Bronchial epithelial cell (primary cell): ENCODE measurements around the gene SLC25A22. TPM values are rescaled to one million over a fixed set of nuclear protein-coding genes. Genes with fewer than 3 reads are reported as not detected.

Source experiments
- DNase-seq: peaks from one replicate; pipeline ENCODE4 v3.0.0-alpha.2; 2010; ENCODE audit warnings: low read depth
- FAIRE-seq: peaks from 2 replicates; lab custom pipeline; 2011; peaks lifted over from hg19 to GRCh38; lab: Jason Lieb, UNC
- H3K27me3 ChIP-seq: 2 replicates; pipeline ENCODE4 v1.5.1; 2011; ENCODE audit warnings: low read length; ENCODE audit not compliant: control insufficient read depth, insufficient read depth
- H3K36me3 ChIP-seq: 2 replicates; pipeline ENCODE4 v1.5.1; 2011; ENCODE audit warnings: low read length; ENCODE audit not compliant: control insufficient read depth, insufficient read depth
- H3K4me3 ChIP-seq: 2 replicates; pipeline ENCODE4 v1.5.1; 2011; ENCODE audit warnings: mild to moderate bottlenecking, low read depth, low read length, control low read depth
- CTCF ChIP-seq: IDR thresholded peaks from 2 replicates; pipeline ENCODE4 v1.5.1; 2011; ENCODE audit warnings: mild to moderate bottlenecking, moderate library complexity, low read length, control low read depth, inconsistent platforms; ENCODE audit not compliant: insufficient read depth, severe bottlenecking
- total RNA-seq: library from RNA; depleted of rRNA; stranded (reverse); fragments of >200 nt; gene quantifications from 2 replicates; pipeline ENCODE4 v1.2.1, GENCODE V29; 2014

The SLC25A22 gene
- total RNA-seq, 1 donor from 2014 or later: 5.3 TPM

GRCh38 chr11:772429-773390 lies 25.4 kb downstream of the SLC25A22 start:
- TF ChIP-seq CTCF: no peak
- DNase-seq: no peak
- H3K4me3 ChIP-seq: no peak overlapping the region
- H3K27me3 ChIP-seq: no peaks in the 10 kb centered on the region
- no peak for FAIRE-seq
- peaks cover 44% of the 10 kb centered on the region for H3K36me3 ChIP-seq

DNA sequence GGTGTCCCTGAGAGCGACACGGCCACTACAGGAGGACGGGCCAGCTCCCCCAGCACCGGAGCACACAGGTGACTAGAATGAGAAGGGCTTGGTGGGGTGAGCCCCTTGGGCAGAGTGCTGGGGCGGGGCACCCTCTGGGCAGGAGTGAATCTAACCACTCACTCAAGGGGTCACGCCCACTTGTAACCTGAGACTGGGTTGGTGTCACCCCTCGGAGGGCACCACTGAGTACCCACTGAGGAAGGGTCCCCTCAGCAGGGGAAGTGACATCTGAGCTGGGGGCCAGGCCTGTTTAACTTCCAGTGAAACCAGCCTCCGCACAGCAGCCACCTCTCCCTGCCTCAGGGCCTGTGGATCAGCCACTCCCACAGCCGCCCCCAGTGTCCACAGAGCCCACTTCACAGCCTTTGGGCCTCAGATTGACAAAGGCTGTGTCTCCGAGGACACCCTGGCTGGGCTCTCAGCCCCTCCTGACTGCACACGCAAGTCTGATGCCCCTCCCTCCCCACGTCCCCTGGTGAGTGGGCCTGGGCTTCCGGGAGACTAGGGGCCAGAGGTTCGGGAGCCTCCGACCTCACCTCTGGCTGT lies 26.4 kb downstream of the SLC25A22 start:
- no peak for TF ChIP-seq CTCF
- DNase-seq (no peak), FAIRE-seq (no peak)
- Histone ChIP-seq H3K27me3 (no peaks in the 10 kb centered on the region), H3K4me3 (no peak overlapping the region), H3K36me3 (peaks cover 50% of the 10 kb centered on the region)

DNA sequence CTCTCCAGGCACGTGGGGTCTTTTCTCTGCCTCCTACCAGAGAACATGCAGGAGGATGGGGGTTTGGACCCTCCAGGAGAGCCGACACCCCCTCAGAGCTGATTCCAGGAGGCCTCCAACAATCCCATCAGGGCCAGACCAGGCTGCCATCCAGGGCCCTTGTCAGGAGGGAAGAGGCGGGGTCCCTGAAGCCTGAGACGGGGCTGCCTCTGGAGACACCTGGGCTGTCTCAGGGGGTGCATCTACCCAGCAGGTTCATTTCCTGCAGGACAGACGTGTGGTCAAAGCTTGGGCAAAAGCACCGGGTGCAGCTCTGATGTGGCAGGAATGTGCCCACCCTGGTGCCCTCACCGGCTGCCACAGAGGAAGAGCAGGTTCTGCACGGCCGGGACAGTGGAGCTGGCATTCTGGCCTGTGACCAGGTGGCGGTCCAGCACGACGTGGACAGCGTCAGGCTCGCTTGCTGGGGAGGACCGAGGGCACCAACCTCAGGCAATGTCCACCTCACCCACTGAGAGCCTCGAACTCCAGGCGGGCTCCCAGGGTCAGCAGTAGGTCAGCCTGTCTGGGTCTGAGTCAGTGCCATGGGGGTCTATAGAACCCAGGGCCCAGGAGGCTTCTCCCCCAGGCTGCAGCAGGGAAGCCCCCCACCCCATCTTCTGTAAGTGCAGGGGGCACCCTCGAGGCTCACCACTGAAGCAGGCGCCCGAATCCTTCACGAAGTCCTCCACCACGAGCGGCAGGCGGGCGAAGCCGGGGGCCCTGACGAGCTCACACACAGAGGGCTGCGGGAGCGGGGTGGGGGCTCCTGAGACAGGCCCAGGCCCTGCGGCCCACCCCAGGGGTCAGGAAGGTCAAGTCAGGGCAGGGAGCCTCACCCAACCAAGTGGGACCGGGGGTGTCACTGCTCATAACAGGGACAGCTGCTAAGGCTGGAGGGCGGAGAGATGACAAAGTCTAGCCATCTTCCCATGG lies 27.2 kb downstream of the SLC25A22 start:
- TF ChIP-seq CTCF: no peak
- Histone ChIP-seq H3K27me3 (no peaks in the 10 kb centered on the region), H3K4me3 (no peak overlapping the region), H3K36me3 (peaks cover 57% of the 10 kb centered on the region)
- FAIRE-seq (peak; percentile 93), DNase-seq (no peak)

DNA sequence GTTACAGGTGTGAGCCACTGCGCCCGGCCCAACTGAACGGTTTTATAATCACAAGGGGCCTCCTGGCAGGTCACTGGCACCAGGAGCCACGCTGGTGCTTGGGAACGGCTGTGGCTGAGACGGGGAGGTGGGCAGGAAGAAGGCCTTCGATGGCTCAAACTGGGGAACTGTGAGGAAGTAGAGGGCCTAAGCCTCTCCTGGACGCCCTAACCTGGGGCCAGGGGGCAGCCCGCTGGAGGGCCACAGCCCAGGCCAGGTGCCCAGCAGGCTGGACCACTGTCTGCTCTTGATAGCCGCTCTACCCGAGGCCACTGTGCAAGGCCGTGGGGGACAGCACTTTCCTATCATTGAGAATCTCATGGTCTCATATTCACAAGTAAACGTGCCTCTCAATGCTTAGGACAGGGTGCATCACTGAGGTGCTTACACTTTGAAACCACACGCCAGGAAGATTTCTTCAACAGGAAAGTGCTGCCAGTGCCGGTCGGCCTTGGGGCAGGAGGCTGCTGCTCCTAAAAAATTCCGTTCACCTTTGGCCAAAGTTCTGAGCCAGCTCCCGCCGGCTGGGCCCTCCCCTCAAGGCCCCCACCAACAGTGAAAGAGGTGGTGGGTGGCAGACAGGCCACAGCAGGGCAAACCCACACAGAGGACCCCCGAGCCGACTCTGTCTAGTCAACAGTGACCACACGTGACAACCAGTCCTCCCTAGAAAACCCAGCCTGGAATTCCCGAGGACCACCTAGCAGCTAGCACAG lies 28.0 kb downstream of the SLC25A22 start:
- H3K4me3 ChIP-seq: no peak overlapping the region
- DNase-seq: no peak
- no peak for FAIRE-seq
- H3K36me3 ChIP-seq: peaks cover 56% of the 10 kb centered on the region
- TF ChIP-seq CTCF: no peak
- no peaks in the 10 kb centered on the region for H3K27me3 ChIP-seq

GRCh38 chr11:767238-767637 lies 30.8 kb downstream of the SLC25A22 start:
- TF ChIP-seq CTCF: no peak
- peaks cover 51% of the 10 kb centered on the region for H3K36me3 ChIP-seq
- no peak overlapping the region for H3K4me3 ChIP-seq
- no peaks in the 10 kb centered on the region for H3K27me3 ChIP-seq
- FAIRE-seq: no peak
- no peak for DNase-seq
